SH-SY5Y (cell line): Measurements from ENCODE around the gene ANXA9.

Source experiments
- GATA2 ChIP-seq: IDR thresholded peaks from 2 replicates; pipeline ENCODE4 v1.6.1; 2011; ENCODE audit warnings: mild to moderate bottlenecking, low read depth, low read length
- GATA3 ChIP-seq: IDR thresholded peaks from 2 replicates; pipeline ENCODE4 v1.6.1; 2011; ENCODE audit warnings: low read depth, mild to moderate bottlenecking, low read length, moderate library complexity

DNA sequence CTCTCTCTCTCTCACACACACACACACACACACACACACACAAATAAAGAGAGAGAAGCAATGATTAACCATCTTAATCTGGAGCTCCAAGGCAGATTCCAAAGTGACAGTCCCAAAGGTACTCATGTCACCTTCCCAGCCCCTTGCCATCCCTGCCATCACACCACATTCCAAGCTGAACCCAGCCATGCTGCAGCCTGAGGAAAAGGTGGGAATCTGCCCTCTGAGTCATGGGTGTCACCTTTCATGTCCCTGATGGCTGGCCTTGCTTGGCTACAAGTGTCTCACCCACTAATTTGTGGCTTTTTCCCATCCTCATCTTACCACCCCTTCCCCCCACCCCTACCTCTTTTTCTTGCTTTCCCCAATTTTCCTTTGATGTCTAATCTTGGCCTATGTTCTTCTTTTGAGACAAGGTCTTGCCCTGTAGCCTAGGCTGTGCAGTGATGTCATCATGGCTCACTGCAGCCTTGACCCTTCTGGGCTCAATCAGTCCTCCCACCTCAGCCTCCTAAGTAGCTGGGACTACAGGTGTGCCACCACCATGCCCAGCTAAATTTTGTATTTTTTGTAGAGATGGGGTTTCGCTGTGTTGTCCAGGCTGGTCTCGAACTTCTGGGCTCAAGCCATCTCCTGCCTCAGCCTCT is 3.2 kb downstream of the ANXA9 start:
- TF ChIP-seq GATA2: no peak
- TF ChIP-seq GATA3: no peak
